ENCODE results near the gene NR3C1.
A peak's percentile ranks its signal among the peaks of the same experiment; 100 is the strongest.

Gene NR3C1

DNA sequence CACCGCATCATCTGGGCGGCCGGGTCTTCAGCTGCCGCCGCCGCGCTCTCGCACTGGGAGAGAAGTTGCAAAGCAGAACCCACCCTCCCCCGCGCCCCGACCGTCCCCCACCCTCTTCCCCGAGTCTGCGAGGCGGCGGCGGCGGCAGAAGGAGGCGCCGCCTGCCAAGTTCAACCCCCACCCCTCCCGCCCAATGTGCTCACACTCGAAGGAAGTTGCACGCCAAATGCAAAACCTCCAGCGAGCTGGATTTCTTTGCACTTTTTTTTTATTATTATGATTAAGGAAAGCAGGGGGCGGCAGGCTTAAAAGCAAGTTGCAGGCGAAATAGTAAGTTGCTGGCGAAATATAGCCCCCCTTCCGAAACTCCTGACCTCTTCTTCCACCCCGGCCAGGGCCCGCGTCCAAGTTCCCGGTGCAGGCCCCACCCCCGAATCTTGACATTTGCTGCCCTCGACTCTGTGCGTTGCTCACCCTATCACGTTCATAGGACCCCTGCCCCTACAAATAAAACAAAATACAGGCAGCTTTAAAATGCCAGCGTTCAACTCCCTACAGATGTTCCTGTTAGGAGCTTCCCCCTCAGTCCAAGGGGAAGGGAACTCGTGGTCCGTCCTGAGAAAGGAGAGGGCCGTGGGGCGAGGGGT, 1.1 kb upstream of the NR3C1 start:
- TF ChIP-seq, protein P1, sequence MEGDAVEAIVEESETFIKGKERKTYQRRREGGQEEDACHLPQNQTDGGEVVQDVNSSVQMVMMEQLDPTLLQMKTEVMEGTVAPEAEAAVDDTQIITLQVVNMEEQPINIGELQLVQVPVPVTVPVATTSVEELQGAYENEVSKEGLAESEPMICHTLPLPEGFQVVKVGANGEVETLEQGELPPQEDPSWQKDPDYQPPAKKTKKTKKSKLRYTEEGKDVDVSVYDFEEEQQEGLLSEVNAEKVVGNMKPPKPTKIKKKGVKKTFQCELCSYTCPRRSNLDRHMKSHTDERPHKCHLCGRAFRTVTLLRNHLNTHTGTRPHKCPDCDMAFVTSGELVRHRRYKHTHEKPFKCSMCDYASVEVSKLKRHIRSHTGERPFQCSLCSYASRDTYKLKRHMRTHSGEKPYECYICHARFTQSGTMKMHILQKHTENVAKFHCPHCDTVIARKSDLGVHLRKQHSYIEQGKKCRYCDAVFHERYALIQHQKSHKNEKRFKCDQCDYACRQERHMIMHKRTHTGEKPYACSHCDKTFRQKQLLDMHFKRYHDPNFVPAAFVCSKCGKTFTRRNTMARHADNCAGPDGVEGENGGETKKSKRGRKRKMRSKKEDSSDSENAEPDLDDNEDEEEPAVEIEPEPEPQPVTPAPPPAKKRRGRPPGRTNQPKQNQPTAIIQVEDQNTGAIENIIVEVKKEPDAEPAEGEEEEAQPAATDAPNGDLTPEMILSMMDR (conservative IDR thresholded peaks at IDR 0.05; ENCODE audit: control insufficient read depth, insufficient read depth, low read depth, low read length), result peak; percentile 12
- peak; percentile 94 for DNase-seq (ENCODE audit: low read depth)
- H3K4me3 ChIP-seq (ENCODE audit: control insufficient read depth, low read depth, low read length), result peak overlapping the region; percentile 61

GRCh38 chr5:143403334-143403592, 223 bp downstream of the NR3C1 start:
- peak overlapping the region; percentile 88 for H3K4me3 ChIP-seq (ENCODE audit: control insufficient read depth, low read depth, low read length)
- TF ChIP-seq, protein P1 (conservative IDR thresholded peaks at IDR 0.05; ENCODE audit: control insufficient read depth, insufficient read depth, low read depth, low read length), result no peak
- no peak for DNase-seq (ENCODE audit: low read depth)

DNA sequence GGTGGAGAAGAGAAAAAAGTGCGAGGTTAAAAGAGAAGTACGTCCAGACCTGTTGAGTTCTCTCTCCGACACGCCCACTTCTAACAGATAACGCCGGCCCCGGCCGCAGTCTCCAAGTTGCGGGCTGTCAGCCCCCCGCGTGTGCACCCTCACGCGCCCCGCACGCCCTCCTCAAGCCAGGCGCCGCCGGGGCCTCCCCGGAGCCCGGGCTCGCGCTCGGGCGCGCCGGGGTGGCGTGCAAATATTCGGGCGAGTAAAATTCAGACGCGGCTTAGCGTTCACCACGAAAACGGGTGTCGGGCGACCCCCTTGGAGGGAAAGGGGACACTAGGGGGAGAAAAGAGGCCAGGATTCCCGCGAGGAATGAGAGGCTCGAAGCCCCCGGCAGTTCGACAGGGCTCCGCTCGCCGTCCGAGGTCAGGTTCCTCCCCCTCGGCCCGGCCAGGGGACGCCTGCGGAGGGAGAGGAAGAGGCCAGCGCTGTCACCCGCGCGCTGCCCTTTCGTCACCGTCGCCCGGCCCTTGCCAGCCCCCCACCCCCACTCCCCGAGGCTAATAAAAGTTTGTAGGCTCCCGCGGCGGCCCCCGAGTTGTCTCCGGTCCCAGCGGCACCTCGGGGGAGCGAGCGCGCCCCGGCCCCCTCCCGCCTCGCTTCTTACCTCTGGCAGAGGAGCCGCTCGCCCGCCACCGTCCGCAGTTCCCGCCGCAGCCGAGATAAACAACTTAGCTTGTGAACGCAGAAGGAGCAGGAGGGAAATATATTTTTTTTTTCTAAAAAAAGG, 743 bp downstream of the NR3C1 start:
- DNase-seq (ENCODE audit: low read depth), result peak; percentile 14
- TF ChIP-seq, protein P1 (conservative IDR thresholded peaks at IDR 0.05; ENCODE audit: control insufficient read depth, insufficient read depth, low read depth, low read length), result no peak
- H3K4me3 ChIP-seq (ENCODE audit: control insufficient read depth, low read depth, low read length), result peak overlapping the region; percentile 88

DNA sequence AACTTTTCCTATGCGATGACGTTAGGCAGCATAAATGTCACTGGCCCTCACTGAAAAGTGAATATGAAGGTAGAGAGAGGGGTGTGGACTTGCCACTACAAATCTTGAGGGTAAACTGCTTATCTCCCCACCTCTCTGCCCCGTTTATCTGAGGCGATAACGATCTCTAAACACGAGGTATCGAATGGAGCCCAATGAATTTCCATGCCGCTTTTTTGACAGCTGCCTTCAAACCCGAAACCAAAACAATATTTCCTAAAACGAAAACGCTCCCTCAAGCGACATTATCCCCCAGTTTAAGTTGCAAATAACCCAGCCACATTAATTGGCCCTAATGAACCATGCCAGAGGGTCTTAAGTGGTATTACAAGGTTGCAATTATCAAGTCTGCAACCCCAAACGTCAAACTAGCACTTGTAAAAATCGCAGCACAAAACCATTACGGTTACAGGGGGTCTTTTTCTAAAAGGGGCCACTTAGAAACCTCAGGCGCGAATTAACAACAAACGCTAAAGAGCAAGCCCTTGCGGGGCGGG, 1.4 kb downstream of the NR3C1 start:
- TF ChIP-seq, protein P1 (conservative IDR thresholded peaks at IDR 0.05; ENCODE audit: control insufficient read depth, insufficient read depth, low read depth, low read length), result no peak
- H3K4me3 ChIP-seq (ENCODE audit: control insufficient read depth, low read depth, low read length), result peak overlapping the region; percentile 88
- peak; percentile 37 for DNase-seq (ENCODE audit: low read depth)

GRCh38 chr5:143401227-143402016, 2.1 kb downstream of the NR3C1 start:
- DNase-seq (ENCODE audit: low read depth), result peak; percentile 22
- peak overlapping the region; percentile 88 for H3K4me3 ChIP-seq (ENCODE audit: control insufficient read depth, low read depth, low read length)
- TF ChIP-seq, protein P1 (conservative IDR thresholded peaks at IDR 0.05; ENCODE audit: control insufficient read depth, insufficient read depth, low read depth, low read length), result no peak

DNA sequence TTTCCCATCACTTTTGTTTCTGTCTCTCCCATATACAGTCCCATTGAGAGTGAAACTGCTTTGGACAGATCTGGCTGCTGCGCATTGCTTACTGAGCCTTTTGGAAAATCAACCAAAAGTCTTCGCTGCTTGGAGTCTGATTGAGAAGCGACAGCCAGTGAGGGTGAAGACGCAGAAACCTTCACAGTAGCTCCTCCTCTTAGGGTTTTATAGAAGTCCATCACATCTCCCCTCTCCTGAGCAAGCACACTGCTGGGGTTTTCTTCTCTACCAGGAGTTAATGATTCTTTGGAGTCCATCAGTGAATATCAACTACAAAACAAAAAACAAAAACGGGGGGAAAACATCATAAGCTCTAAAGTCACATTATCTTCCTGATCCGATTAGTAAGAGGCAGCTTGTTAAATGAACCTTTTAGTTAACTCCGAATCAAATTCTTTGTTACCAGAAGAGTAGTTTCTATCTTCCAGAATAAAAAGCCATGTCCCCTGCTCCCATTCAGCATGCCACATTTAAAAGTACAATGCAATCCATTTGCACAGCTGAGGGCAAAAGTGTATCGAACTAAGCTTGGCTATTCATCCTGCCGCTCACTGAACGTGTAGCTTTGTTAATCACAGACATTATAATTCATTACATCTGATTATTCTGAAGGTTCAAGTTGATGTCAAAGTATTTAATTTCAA, 2.8 kb downstream of the NR3C1 start:
- H3K4me3 ChIP-seq (ENCODE audit: control insufficient read depth, low read depth, low read length), result peak overlapping the region; percentile 88
- TF ChIP-seq, protein P1 (conservative IDR thresholded peaks at IDR 0.05; ENCODE audit: control insufficient read depth, insufficient read depth, low read depth, low read length), result no peak
- peak; percentile 77 for DNase-seq (ENCODE audit: low read depth)

Data from fibroblast of mammary gland (primary cell).